ENCODE data around the gene MTX2. TPM values are rescaled to one million over a fixed set of nuclear protein-coding genes. Genes with fewer than 3 reads are reported as not detected.
A peak's percentile ranks its signal among the peaks of the same experiment; 100 is the strongest.

MTX2 gene
- total RNA-seq, 1 donor from 2014 or later: 19.4 TPM

DNA sequence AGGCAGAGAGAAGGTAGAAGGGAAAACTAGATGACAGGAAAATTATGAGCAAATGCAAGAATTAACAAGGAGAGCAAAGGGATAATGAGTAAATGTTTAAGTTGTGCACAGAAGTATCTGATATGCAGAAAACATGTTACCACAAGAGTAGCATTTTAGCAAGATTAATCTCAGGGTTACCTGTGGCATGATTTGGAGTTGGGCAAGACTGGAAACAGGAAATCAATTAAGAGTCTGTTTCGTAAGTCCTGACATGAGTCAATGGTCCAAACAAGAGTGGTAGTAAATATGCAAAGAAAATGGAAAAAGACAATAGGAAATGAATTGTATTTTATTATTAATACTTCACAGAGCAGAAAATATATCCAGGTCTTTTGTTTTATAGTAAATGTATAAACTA is 17.3 kb upstream of the MTX2 start:
- Mint-ChIP-seq H3K4me1 (ENCODE audit: low read depth) (no peaks in the 10 kb centered on the region), H3K27ac (ENCODE audit: unreplicated experiment) (no peak overlapping the region)

DNA sequence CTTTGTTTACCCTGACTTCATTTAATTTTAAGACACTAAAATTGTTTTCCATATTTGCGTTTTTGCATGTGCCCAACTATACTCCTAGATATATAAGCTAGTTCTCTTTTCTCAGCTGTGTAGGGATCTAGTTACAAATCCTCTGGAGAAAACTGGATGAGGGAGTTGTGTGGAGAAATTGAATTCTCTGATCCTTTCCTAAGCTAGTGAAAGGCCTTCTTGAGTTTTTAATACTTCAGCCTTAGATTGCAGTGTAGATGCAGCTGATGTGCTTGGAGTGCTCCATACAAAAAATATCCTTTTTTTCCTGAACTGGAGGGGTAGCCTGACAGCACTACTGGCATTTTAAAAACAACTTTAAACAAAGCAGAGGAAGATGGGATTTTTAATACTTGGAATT is 8.6 kb upstream of the MTX2 start:
- H3K27me3 Mint-ChIP-seq (ENCODE audit: low read depth): peaks cover 12% of the 10 kb centered on the region
- no peak overlapping the region for H3K27ac Mint-ChIP-seq (ENCODE audit: unreplicated experiment)
- no peaks in the 10 kb centered on the region for H3K9me3 Mint-ChIP-seq (ENCODE audit: low read depth)
- H3K36me3 Mint-ChIP-seq (ENCODE audit: low read depth): no peaks in the 10 kb centered on the region
- no peak for DNase-seq (ENCODE audit: low spot score)
- H3K4me3 Mint-ChIP-seq (ENCODE audit: unreplicated experiment): no peak overlapping the region
- TF ChIP-seq, protein P1, sequence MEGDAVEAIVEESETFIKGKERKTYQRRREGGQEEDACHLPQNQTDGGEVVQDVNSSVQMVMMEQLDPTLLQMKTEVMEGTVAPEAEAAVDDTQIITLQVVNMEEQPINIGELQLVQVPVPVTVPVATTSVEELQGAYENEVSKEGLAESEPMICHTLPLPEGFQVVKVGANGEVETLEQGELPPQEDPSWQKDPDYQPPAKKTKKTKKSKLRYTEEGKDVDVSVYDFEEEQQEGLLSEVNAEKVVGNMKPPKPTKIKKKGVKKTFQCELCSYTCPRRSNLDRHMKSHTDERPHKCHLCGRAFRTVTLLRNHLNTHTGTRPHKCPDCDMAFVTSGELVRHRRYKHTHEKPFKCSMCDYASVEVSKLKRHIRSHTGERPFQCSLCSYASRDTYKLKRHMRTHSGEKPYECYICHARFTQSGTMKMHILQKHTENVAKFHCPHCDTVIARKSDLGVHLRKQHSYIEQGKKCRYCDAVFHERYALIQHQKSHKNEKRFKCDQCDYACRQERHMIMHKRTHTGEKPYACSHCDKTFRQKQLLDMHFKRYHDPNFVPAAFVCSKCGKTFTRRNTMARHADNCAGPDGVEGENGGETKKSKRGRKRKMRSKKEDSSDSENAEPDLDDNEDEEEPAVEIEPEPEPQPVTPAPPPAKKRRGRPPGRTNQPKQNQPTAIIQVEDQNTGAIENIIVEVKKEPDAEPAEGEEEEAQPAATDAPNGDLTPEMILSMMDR (IDR thresholded peaks at IDR 0.05): no peak
- H3K4me1 Mint-ChIP-seq (ENCODE audit: low read depth): no peaks in the 10 kb centered on the region

More for the DNA sequence above, 17.3 kb upstream of the MTX2 start:
- Mint-ChIP-seq H3K4me3 (ENCODE audit: unreplicated experiment) (no peak overlapping the region), H3K27me3 (ENCODE audit: low read depth) (peaks cover 27% of the 10 kb centered on the region), H3K36me3 (ENCODE audit: low read depth) (no peaks in the 10 kb centered on the region), H3K9me3 (ENCODE audit: low read depth) (peaks cover 13% of the 10 kb centered on the region)
- DNase-seq (ENCODE audit: low spot score): no peak
- TF ChIP-seq, protein P1 (IDR thresholded peaks at IDR 0.05): no peak

DNA sequence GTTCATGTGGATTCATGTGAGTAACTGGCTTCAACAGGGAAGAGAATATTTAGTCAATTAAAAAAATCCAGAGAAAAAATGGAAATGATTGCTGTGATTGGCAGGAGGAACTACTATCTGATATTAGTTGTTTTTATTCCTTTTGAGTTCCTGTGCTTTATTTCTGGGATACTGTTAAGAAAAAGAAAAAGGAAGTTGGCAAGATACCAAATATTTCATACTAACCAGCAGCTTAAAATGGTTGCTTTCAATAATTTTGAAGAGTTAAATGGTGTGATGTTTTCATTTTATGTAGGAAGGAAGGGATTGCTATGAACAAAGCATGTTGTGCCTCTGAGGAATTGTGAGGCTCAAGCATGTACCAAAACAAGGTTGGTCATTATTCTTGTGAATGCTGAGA is 8.1 kb upstream of the MTX2 start:
- TF ChIP-seq, protein P1 (IDR thresholded peaks at IDR 0.05): no peak
- H3K4me1 Mint-ChIP-seq (ENCODE audit: low read depth): no peaks in the 10 kb centered on the region
- no peak overlapping the region for H3K27ac Mint-ChIP-seq (ENCODE audit: unreplicated experiment)
- no peak for DNase-seq (ENCODE audit: low spot score)
- peaks cover 10% of the 10 kb centered on the region for H3K27me3 Mint-ChIP-seq (ENCODE audit: low read depth)
- H3K4me3 Mint-ChIP-seq (ENCODE audit: unreplicated experiment): no peak overlapping the region
- H3K36me3 Mint-ChIP-seq (ENCODE audit: low read depth): no peaks in the 10 kb centered on the region
- H3K9me3 Mint-ChIP-seq (ENCODE audit: low read depth): no peaks in the 10 kb centered on the region

DNA sequence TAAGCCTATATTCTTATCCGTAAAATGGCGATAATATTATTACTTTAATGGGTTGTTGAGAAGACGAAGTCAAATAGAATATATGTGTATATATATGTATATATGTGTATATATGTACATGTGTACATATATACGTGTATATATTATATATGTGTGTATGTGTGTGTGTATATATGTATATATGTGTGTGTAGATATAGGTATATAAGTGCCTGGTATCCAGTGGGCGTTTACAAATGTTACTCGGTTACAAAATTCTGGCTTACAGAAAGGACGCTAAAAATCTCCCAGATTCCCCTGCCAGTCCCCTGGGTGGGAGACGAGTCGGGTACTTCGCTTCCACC is 295 bp upstream of the MTX2 start:
- no peak for DNase-seq (ENCODE audit: low spot score)
- Mint-ChIP-seq H3K4me3 (ENCODE audit: unreplicated experiment) (peak overlapping the region; percentile 97), H3K4me1 (ENCODE audit: low read depth) (peaks cover 17% of the 10 kb centered on the region), H3K27ac (ENCODE audit: unreplicated experiment) (no peak overlapping the region), H3K9me3 (ENCODE audit: low read depth) (no peaks in the 10 kb centered on the region), H3K36me3 (ENCODE audit: low read depth) (no peaks in the 10 kb centered on the region), H3K27me3 (ENCODE audit: low read depth) (peaks cover 6% of the 10 kb centered on the region)
- TF ChIP-seq, protein P1 (IDR thresholded peaks at IDR 0.05): no peak

DNA sequence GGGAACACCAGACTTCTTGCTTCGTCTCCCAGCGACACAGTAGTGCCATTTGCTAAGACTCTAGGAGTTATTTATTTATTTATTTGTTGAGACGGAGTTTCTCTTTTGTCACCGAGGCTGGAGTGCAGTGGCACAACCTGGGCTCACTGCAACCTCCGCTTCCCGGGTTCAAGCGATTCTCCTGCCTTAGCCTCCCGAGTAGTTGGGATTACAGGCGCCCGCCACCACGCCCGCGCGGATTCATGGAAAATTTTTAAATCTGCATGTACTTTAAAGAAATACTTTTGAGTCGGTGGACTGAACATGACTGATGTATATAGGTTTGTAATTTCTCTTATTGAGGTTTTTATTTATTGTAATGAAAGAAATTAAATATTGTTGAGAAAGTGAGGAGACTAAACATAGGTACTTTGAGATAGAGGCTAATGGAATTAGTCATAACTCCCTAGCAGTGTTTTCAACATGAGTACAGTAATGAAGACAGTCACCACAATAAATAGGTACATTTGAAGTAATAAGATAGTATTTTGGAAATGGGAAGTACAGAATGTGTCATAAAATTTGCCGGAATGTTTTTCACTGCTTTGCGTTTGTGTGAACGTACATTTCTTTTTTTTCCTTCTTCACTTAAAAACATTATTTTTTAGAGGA is 983 bp downstream of the MTX2 start:
- Mint-ChIP-seq H3K9me3 (ENCODE audit: low read depth) (no peaks in the 10 kb centered on the region), H3K36me3 (ENCODE audit: low read depth) (no peaks in the 10 kb centered on the region), H3K4me3 (ENCODE audit: unreplicated experiment) (peak overlapping the region; percentile 97), H3K27me3 (ENCODE audit: low read depth) (peaks cover 5% of the 10 kb centered on the region), H3K4me1 (ENCODE audit: low read depth) (peaks cover 17% of the 10 kb centered on the region), H3K27ac (ENCODE audit: unreplicated experiment) (peak overlapping the region; percentile 92)
- TF ChIP-seq, protein P1 (IDR thresholded peaks at IDR 0.05): no peak
- no peak for DNase-seq (ENCODE audit: low spot score)

All from chondrocyte (in vitro differentiated cells).